GM10266 (cell line): ENCODE results near the gene CNR1.

ENCODE experiments used
- DNase-seq: peaks from one replicate; pipeline ENCODE4 v3.0.0; 2012; ENCODE audit errors: extremely low spot score
- CTCF ChIP-seq: IDR thresholded peaks from 2 replicates; pipeline ENCODE4 v1.5.1; 2012; ENCODE audit warnings: mild to moderate bottlenecking, low read depth; ENCODE audit not compliant: control insufficient read depth, insufficient read depth; ENCODE audit errors: missing control alignments

The CNR1 gene

GRCh38 chr6:88107241-88107640, 58.9 kb downstream of the CNR1 start:
- no peak for TF ChIP-seq CTCF
- DNase-seq, result no peak

- DNase-seq, result no peak
Measured at GRCh38 chr6:88105741-88106340, 60.3 kb downstream of the CNR1 start.

More at GRCh38 chr6:88105741-88106340, 60.3 kb downstream of the CNR1 start:
- no peak for TF ChIP-seq CTCF
